ENCODE results near the gene RBM38. TPM values are rescaled to one million over a fixed set of nuclear protein-coding genes. Genes with fewer than 3 reads are reported as not detected.
A peak's percentile ranks its signal among the peaks of the same experiment; 100 is the strongest.

Gene RBM38
- total and polyA plus RNA-seq, 4 donors: 12.7 to 25.0 (median 18.2) TPM

GRCh38 chr20:57388953-57389694 lies 2.1 kb upstream of the RBM38 start:
- Histone ChIP-seq H3K4me1 (ENCODE audit: control insufficient read depth, insufficient read depth, low read length) (peaks cover 42% of the 10 kb centered on the region), H3K27ac (ENCODE audit: low read depth, low read length) (no peak overlapping the region), H3K36me3 (ENCODE audit: control insufficient read depth, insufficient read depth, low read length) (peaks cover 35% of the 10 kb centered on the region), H3K9me3 (ENCODE audit: control insufficient read depth, insufficient read depth, low read length) (no peaks in the 10 kb centered on the region), H3K27me3 (ENCODE audit: control insufficient read depth, insufficient read depth, low read length) (peaks cover 11% of the 10 kb centered on the region), H3K4me3 (ENCODE audit: low read depth, low read length) (peak overlapping the region; percentile 1)
- 6% methylated on average over 56 of the region's 57 CpGs for WGBS (ENCODE audit: insufficient coverage)
- DNase-seq (ENCODE audit: low read depth in 4 of 6, low spot score in 6 of 6): peak in 2 of 6 donors; percentile 33 to 75

GRCh38 chr20:57389695-57390603 lies 1.2 kb upstream of the RBM38 start:
- DNase-seq (ENCODE audit: low read depth in 4 of 6, low spot score in 6 of 6): no peak

GRCh38 chr20:57391439-57392301 lies 474 bp downstream of the RBM38 start:
- DNase-seq (ENCODE audit: low read depth in 4 of 6, low spot score in 6 of 6): peak in 2 of 6 donors; percentile 20 to 41
- peaks cover 67% of the 10 kb centered on the region for H3K4me1 ChIP-seq (ENCODE audit: control insufficient read depth, insufficient read depth, low read length)
- peak overlapping the region; percentile 48 for H3K4me3 ChIP-seq (ENCODE audit: low read depth, low read length)
- peaks cover 11% of the 10 kb centered on the region for H3K27me3 ChIP-seq (ENCODE audit: control insufficient read depth, insufficient read depth, low read length)
- 3% methylated on average over 84 of the region's 98 CpGs for WGBS (ENCODE audit: insufficient coverage)
- peaks cover 38% of the 10 kb centered on the region for H3K36me3 ChIP-seq (ENCODE audit: control insufficient read depth, insufficient read depth, low read length)
- H3K9me3 ChIP-seq (ENCODE audit: control insufficient read depth, insufficient read depth, low read length): no peaks in the 10 kb centered on the region
- H3K27ac ChIP-seq (ENCODE audit: low read depth, low read length): no peak overlapping the region

More at GRCh38 chr20:57389695-57390603, 1.2 kb upstream of the RBM38 start:
- no peak overlapping the region for H3K27ac ChIP-seq (ENCODE audit: low read depth, low read length)
- peaks cover 50% of the 10 kb centered on the region for H3K4me1 ChIP-seq (ENCODE audit: control insufficient read depth, insufficient read depth, low read length)
- H3K4me3 ChIP-seq (ENCODE audit: low read depth, low read length): peak overlapping the region; percentile 1
- peaks cover 11% of the 10 kb centered on the region for H3K27me3 ChIP-seq (ENCODE audit: control insufficient read depth, insufficient read depth, low read length)
- no peaks in the 10 kb centered on the region for H3K9me3 ChIP-seq (ENCODE audit: control insufficient read depth, insufficient read depth, low read length)
- H3K36me3 ChIP-seq (ENCODE audit: control insufficient read depth, insufficient read depth, low read length): peaks cover 38% of the 10 kb centered on the region
- 39% methylated on average over 41 of the region's 52 CpGs for WGBS (ENCODE audit: insufficient coverage)

- no peak for DNase-seq (ENCODE audit: low read depth in 4 of 6, low spot score in 6 of 6)
- Histone ChIP-seq H3K4me1 (ENCODE audit: control insufficient read depth, insufficient read depth, low read length) (peaks cover 78% of the 10 kb centered on the region), H3K36me3 (ENCODE audit: control insufficient read depth, insufficient read depth, low read length) (peaks cover 48% of the 10 kb centered on the region), H3K9me3 (ENCODE audit: control insufficient read depth, insufficient read depth, low read length) (no peaks in the 10 kb centered on the region), H3K27me3 (ENCODE audit: control insufficient read depth, insufficient read depth, low read length) (peaks cover 11% of the 10 kb centered on the region), H3K27ac (ENCODE audit: low read depth, low read length) (no peak overlapping the region), H3K4me3 (ENCODE audit: low read depth, low read length) (peak overlapping the region; percentile 24)
- WGBS (ENCODE audit: insufficient coverage): 71% methylated on average over 24 of the region's 33 CpGs
Measured at GRCh38 chr20:57392512-57393271, 1.5 kb downstream of the RBM38 start.

GRCh38 chr20:57393321-57394120 lies 2.3 kb downstream of the RBM38 start:
- H3K36me3 ChIP-seq (ENCODE audit: control insufficient read depth, insufficient read depth, low read length): peaks cover 57% of the 10 kb centered on the region
- no peak for DNase-seq (ENCODE audit: low read depth in 4 of 6, low spot score in 6 of 6)
- H3K27me3 ChIP-seq (ENCODE audit: control insufficient read depth, insufficient read depth, low read length): peaks cover 11% of the 10 kb centered on the region
- H3K4me1 ChIP-seq (ENCODE audit: control insufficient read depth, insufficient read depth, low read length): peaks cover 79% of the 10 kb centered on the region
- H3K9me3 ChIP-seq (ENCODE audit: control insufficient read depth, insufficient read depth, low read length): no peaks in the 10 kb centered on the region
- no peak overlapping the region for H3K27ac ChIP-seq (ENCODE audit: low read depth, low read length)
- 91% methylated on average over 8 of the region's 14 CpGs for WGBS (ENCODE audit: insufficient coverage)
- H3K4me3 ChIP-seq (ENCODE audit: low read depth, low read length): no peak overlapping the region

- peaks cover 86% of the 10 kb centered on the region for H3K4me1 ChIP-seq (ENCODE audit: control insufficient read depth, insufficient read depth, low read length)
- peaks cover 11% of the 10 kb centered on the region for H3K27me3 ChIP-seq (ENCODE audit: control insufficient read depth, insufficient read depth, low read length)
- H3K36me3 ChIP-seq (ENCODE audit: control insufficient read depth, insufficient read depth, low read length): peaks cover 66% of the 10 kb centered on the region
- H3K27ac ChIP-seq (ENCODE audit: low read depth, low read length): no peak overlapping the region
- no peak overlapping the region for H3K4me3 ChIP-seq (ENCODE audit: low read depth, low read length)
- no peak for DNase-seq (ENCODE audit: low read depth in 4 of 6, low spot score in 6 of 6)
- H3K9me3 ChIP-seq (ENCODE audit: control insufficient read depth, insufficient read depth, low read length): no peaks in the 10 kb centered on the region
- 69% methylated on average over 18 of the region's 27 CpGs for WGBS (ENCODE audit: insufficient coverage)
Measured at GRCh38 chr20:57394121-57395082, 3.2 kb downstream of the RBM38 start.

GRCh38 chr20:57395111-57395966 lies 4.1 kb downstream of the RBM38 start:
- no peaks in the 10 kb centered on the region for H3K9me3 ChIP-seq (ENCODE audit: control insufficient read depth, insufficient read depth, low read length)
- no peak overlapping the region for H3K4me3 ChIP-seq (ENCODE audit: low read depth, low read length)
- peaks cover 2% of the 10 kb centered on the region for H3K27me3 ChIP-seq (ENCODE audit: control insufficient read depth, insufficient read depth, low read length)
- peaks cover 86% of the 10 kb centered on the region for H3K4me1 ChIP-seq (ENCODE audit: control insufficient read depth, insufficient read depth, low read length)
- 36% methylated on average over 28 of the region's 31 CpGs for WGBS (ENCODE audit: insufficient coverage)
- H3K27ac ChIP-seq (ENCODE audit: low read depth, low read length): peak overlapping the region; percentile 64
- DNase-seq (ENCODE audit: low read depth in 4 of 6, low spot score in 6 of 6): peak; percentile 36 to 90 (median 64)
- peaks cover 75% of the 10 kb centered on the region for H3K36me3 ChIP-seq (ENCODE audit: control insufficient read depth, insufficient read depth, low read length)

Measured in spinal cord (tissue), 10 donors.